Measurements from ENCODE around the gene EPB41L4B.

DNA sequence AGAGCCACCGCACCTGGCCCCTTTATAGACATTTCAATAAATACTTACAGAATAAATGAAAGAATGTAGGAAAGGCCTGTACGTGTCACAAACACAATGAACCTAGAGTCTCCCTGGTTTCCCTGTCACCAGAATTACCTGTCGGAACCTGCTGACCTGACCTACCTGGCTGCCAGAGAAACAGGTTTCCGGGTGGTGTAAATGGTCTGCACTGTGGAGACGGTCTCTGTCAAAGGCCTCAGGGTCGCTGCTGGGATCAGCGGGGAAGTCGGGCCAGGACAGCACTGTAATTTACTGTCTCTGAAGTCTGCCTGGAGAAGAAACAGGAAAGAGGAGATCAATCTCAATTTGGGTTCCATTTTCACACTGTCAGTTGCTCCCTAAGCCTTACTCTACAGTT, 144.5 kb downstream of the EPB41L4B start:
- TF ChIP-seq, protein P1, sequence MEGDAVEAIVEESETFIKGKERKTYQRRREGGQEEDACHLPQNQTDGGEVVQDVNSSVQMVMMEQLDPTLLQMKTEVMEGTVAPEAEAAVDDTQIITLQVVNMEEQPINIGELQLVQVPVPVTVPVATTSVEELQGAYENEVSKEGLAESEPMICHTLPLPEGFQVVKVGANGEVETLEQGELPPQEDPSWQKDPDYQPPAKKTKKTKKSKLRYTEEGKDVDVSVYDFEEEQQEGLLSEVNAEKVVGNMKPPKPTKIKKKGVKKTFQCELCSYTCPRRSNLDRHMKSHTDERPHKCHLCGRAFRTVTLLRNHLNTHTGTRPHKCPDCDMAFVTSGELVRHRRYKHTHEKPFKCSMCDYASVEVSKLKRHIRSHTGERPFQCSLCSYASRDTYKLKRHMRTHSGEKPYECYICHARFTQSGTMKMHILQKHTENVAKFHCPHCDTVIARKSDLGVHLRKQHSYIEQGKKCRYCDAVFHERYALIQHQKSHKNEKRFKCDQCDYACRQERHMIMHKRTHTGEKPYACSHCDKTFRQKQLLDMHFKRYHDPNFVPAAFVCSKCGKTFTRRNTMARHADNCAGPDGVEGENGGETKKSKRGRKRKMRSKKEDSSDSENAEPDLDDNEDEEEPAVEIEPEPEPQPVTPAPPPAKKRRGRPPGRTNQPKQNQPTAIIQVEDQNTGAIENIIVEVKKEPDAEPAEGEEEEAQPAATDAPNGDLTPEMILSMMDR (conservative IDR thresholded peaks at IDR 0.05 in 1 of 2, IDR thresholded peaks at IDR 0.05 in 1 of 2; ENCODE audit: extremely low read depth in 1 of 2, insufficient read depth in 1 of 2, low read depth in 1 of 2, low read length in 2 of 2): no peak
- no peak for TF ChIP-seq EZH2 (IDR thresholded peaks at IDR 0.05; ENCODE audit: borderline replicate concordance, low read length)
